HepG2 (cell line): ENCODE data around the gene HNRNPF. TPM values are rescaled to one million over a fixed set of nuclear protein-coding genes. Genes with fewer than 3 reads are reported as not detected.

Source experiments
- ATAC-seq: fragments of 200-7000 bp; cut with Tn5 transposase; 3 replicates; pipeline ENCODE4 v1.9.1; 2020; ENCODE audit warnings: mild to moderate bottlenecking, moderate library complexity
- BruUV-seq: library from RNA; stranded (reverse); fragments of 400-500 nt; replicated peaks from 2 replicates; lab custom pipeline; 2021; lab: Mats Ljungman, UMichigan
- CTCF ChIA-PET: fragments of 300-600 bp; formaldehyde crosslinking; extraction: SDS; loops from one replicate; lab custom pipeline; 2021; ENCODE audit warnings: low total read pairs, inconsistent platforms, low intra/inter-chr PET ratio; lab: Yijun Ruan, JAX
- POLR2A ChIA-PET: fragments of 350-600 bp; sonication (Branson Sonifier 250); formaldehyde crosslinking; loops from one replicate; lab custom pipeline; 2020; ENCODE audit warnings: antibody characterized with exemption, inconsistent platforms; lab: Yijun Ruan, JAX
- DNase-seq: peaks from one replicate; pipeline ENCODE4 v3.0.0-alpha.2; 2015; ENCODE audit warnings: low spot score
- FAIRE-seq: peaks from 3 replicates; lab custom pipeline; 2011; peaks lifted over from hg19 to GRCh38; lab: Jason Lieb, UNC
- H2AFZ ChIP-seq: one replicate; pipeline ENCODE4 v1.6.1; 2011; ENCODE audit warnings: low read length, inconsistent platforms
- H3K27ac ChIP-seq: fragments of 300-600 bp; 3 replicates; pipeline ENCODE4 v1.8.0; 2011; ENCODE audit warnings: mixed run types, mild to moderate bottlenecking, mixed read lengths, low read length, inconsistent platforms; ENCODE audit not compliant: insufficient read depth; ENCODE audit errors: extremely low read length
- H3K27me3 ChIP-seq, 2 experiments: fragments of 200-600 bp in 1 of 2; 2 replicates in 1 of 2; 3 replicates in 1 of 2; pipeline versions ENCODE4 v1.6.0 to v1.8.0; 2011; ENCODE audit warnings: low read length in 2 of 2, mild to moderate bottlenecking in 2 of 2, moderate library complexity in 2 of 2, inconsistent platforms in 1 of 2; ENCODE audit not compliant: insufficient read depth in 2 of 2, control insufficient read depth in 1 of 2
- H3K36me3 ChIP-seq, 2 experiments: fragments of 200-600 bp in 1 of 2; replicated peaks in 1 of 2; 2 replicates in 1 of 2; 3 replicates in 1 of 2; pipeline versions ENCODE4 v1.5.1 to v1.8.0; 2011; ENCODE audit warnings: low read length in 2 of 2, inconsistent platforms in 1 of 2; ENCODE audit not compliant: insufficient read depth in 2 of 2, control insufficient read depth in 1 of 2
- H3K4me1 ChIP-seq: 2 replicates; pipeline ENCODE4 v1.5.1; 2012; ENCODE audit warnings: low read length, inconsistent platforms; ENCODE audit not compliant: insufficient read depth
- H3K4me2 ChIP-seq: 2 replicates; pipeline ENCODE4 v1.6.0; 2011; ENCODE audit warnings: low read depth, low read length, inconsistent platforms
- H3K4me3 ChIP-seq, 3 experiments: fragments of 200-600 bp in 1 of 3; sonication (generic), shearing (Covaris generic) in 1 of 3; replicated peaks in 1 of 3; 2 replicates each; pipeline ENCODE4 v1.5.1; 2011 to 2016; ENCODE audit warnings: low read length in 3 of 3, inconsistent platforms in 2 of 3, low read depth in 2 of 3, mild to moderate bottlenecking in 2 of 3, control low read depth in 1 of 3, mixed read lengths in 1 of 3; ENCODE audit not compliant: insufficient read depth in 1 of 3
- H3K79me2 ChIP-seq: one replicate; pipeline ENCODE4 v1.6.1; 2011; ENCODE audit warnings: low read length, inconsistent platforms; ENCODE audit not compliant: insufficient read depth
- H3K9ac ChIP-seq: 2 replicates; pipeline ENCODE4 v1.6.0; 2011; ENCODE audit warnings: mild to moderate bottlenecking, low read depth, low read length, inconsistent platforms; ENCODE audit not compliant: insufficient read depth
- H3K9me3 ChIP-seq: 2 replicates; pipeline ENCODE4 v1.5.1; 2012; ENCODE audit warnings: mild to moderate bottlenecking, low read length
- H4K20me1 ChIP-seq: 2 replicates; pipeline ENCODE4 v1.6.0; 2011; ENCODE audit warnings: inconsistent platforms, mild to moderate bottlenecking, low read length, moderate library complexity; ENCODE audit not compliant: insufficient read depth
- GATAD2A ChIP-seq: IDR thresholded peaks from 2 replicates; pipeline ENCODE4 v1.6.1; 2016
- HOXA5 ChIP-seq: sonication (generic); formaldehyde crosslinking; IDR thresholded peaks from 2 replicates; pipeline ENCODE4 v1.4.0; 2020; ENCODE audit warnings: missing genetic modification reagents
- POLR2A ChIP-seq, 2 experiments: IDR thresholded peaks; 2 replicates each; pipeline ENCODE4 v1.6.1; 2011; ENCODE audit warnings: low read depth in 2 of 2, low read length in 2 of 2, mild to moderate bottlenecking in 1 of 2, moderate library complexity in 1 of 2; ENCODE audit not compliant: insufficient read depth in 1 of 2
- POLR2AphosphoS5 ChIP-seq: IDR thresholded peaks from 2 replicates; pipeline ENCODE4 v1.6.1; 2012; ENCODE audit warnings: low read depth, low read length
- RORA ChIP-seq: sonication (generic); formaldehyde crosslinking; IDR thresholded peaks from 2 replicates; pipeline ENCODE4 v1.5.0; 2020; ENCODE audit warnings: mild to moderate bottlenecking, missing genetic modification reagents, moderate library complexity
- SIX4 ChIP-seq: sonication (generic); formaldehyde crosslinking; IDR thresholded peaks from 2 replicates; pipeline ENCODE4 v1.4.0; 2020; ENCODE audit warnings: missing genetic modification reagents
- SUZ12 ChIP-seq: fragments of 150-350 bp; IDR thresholded peaks from 2 replicates; pipeline ENCODE4 v1.6.1; 2014; ENCODE audit warnings: low read depth, low read length
- ZBED4 ChIP-seq: sonication (generic); formaldehyde crosslinking; IDR thresholded peaks from 2 replicates; pipeline ENCODE4 v1.4.0; 2020; ENCODE audit warnings: missing genetic modification reagents, borderline replicate concordance
- ZKSCAN8 ChIP-seq: IDR thresholded peaks from 2 replicates; pipeline ENCODE4 v1.6.1; 2016; ENCODE audit warnings: borderline replicate concordance, missing genetic modification reagents, missing compliant biosample characterization
- ZNF121 ChIP-seq: sonication (generic); formaldehyde crosslinking; IDR thresholded peaks from 2 replicates; pipeline ENCODE4 v1.5.0; 2020; ENCODE audit warnings: mild to moderate bottlenecking, missing genetic modification reagents
- ZNF205 ChIP-seq: IDR thresholded peaks from 2 replicates; pipeline ENCODE4 v1.6.1; 2018; ENCODE audit warnings: missing biosample characterization, missing genetic modification reagents
- ZNF207 ChIP-seq: fragments of 450-650 bp; IDR thresholded peaks from 2 replicates; pipeline ENCODE4 v1.6.1; 2016; ENCODE audit warnings: antibody characterized with exemption, borderline replicate concordance
- ZNF3 ChIP-seq: IDR thresholded peaks from 2 replicates; pipeline ENCODE4 v1.7.0; 2017; ENCODE audit warnings: inconsistent platforms
- ZNF362 ChIP-seq: sonication (generic); formaldehyde crosslinking; IDR thresholded peaks from 2 replicates; pipeline ENCODE4 v1.4.0; 2020; ENCODE audit warnings: missing genetic modification reagents, mild to moderate bottlenecking, borderline replicate concordance
- WGBS: methylation state at CpG from one replicate; pipeline ENCODE4 v1.1.6; 2017; ENCODE audit warnings: low lambda C conversion rate; 5-methylcytosine and 5-hydroxymethylcytosine counted together
- in situ Hi-C: cut with HindIII; loops from 2 replicates; pipeline ENCODE4 v1.10.0; 2017; ENCODE audit warnings: low pct_unique_long_range_greater_than_20kb; ENCODE audit not compliant: extremely low pct_ligation_motif_present
- intact Hi-C: fragments of 100-400 bp; cut with micrococcal nuclease; formaldehyde crosslinking; loops from one replicate; pipeline ENCODE4 v1.10.0; 2022; ENCODE audit not compliant: unreplicated experiment
- polyA plus RNA-seq, 8 experiments: library from polyadenylated mRNA; depleted of rRNA in 3 of 8; stranded (reverse) in 7 of 8; unstranded in 1 of 8; fragments of >200 nt; fragmentation: Illumina TruSeq in 4 of 8; extraction: Trizol in 4 of 8; gene quantifications; 2 replicates each; pipeline versions ENCODE4 v1.2.1 to v1.2.3, GENCODE V29; 2011 to 2016; ENCODE audit warnings: low read depth in 4 of 8, missing spikeins in 1 of 8, mixed read lengths in 1 of 8; ENCODE audit not compliant: insufficient read depth in 1 of 8
- total RNA-seq, 5 experiments: library from RNA; depleted of rRNA; stranded (reverse); fragments of >200 nt; fragmentation: Illumina TruSeq; extraction: Trizol; gene quantifications; 2 replicates each; pipeline ENCODE4 v1.2.3, GENCODE V29; 2016; ENCODE audit warnings: low read depth in 1 of 5

The HNRNPF gene
- total and polyA plus RNA-seq, 2 of the 13 experiments (the other 11 are each of a cell fraction or from before 2014, with no cell fraction given), result 166 to 308 TPM

- TF ChIP-seq ZBED4 (no peak), ZKSCAN8 (CRISPR knock-in tag) (no peak), HOXA5 (CRISPR knock-in tag) (no peak), POLR2A (IDR thresholded peaks at IDR 0.05; ENCODE audit: insufficient read depth in 1 of 2, low read depth in 2 of 2, low read length in 2 of 2) (no peak), POLR2AphosphoS5 (no peak), SUZ12 (no peak), SIX4 (CRISPR knock-in tag) (no peak), RORA (no peak)
Observed at GRCh38 chr10:43444323-43444722, 35.3 kb upstream of the HNRNPF start (continued).

GRCh38 chr10:43440463-43441134, 31.6 kb upstream of the HNRNPF start:
- Histone ChIP-seq H3K9ac (0 out of 2 replicates have a peak overlapping the region, but pooled peaks have one; percentile 29), H3K4me1 (peaks cover 34% of the 10 kb centered on the region), H3K27me3 (no peaks in the 10 kb centered on the region; a peak in 1 of 5 replicates), H3K79me2 (peaks cover 13% of the 10 kb centered on the region), H3K36me3 (no peaks in the 10 kb centered on the region), H3K4me3 (no peak overlapping the region), H4K20me1 (no peaks in the 10 kb centered on the region), H2AFZ (no peak overlapping the region), H3K4me2 (no peak overlapping the region), H3K9me3 (no peaks in the 10 kb centered on the region), H3K27ac (peak overlapping the region; percentile 35)
- no TSS peak for BruUV-seq
- in situ Hi-C loops, result no loop called here
- POLR2A ChIA-PET, result interaction anchor here (1.0 kb wide), 2 partner anchors 44 to 45 kb away, joined by 3 read pairs; no protein-coding TSS in a partner anchor
- ATAC-seq (no peak), FAIRE-seq (no peak), DNase-seq (no peak)
- intact Hi-C loops, result no loop called here
- 86% methylated on average over 5 of the region's 5 CpGs for WGBS
- CTCF ChIA-PET, result no interaction called here
- TF ChIP-seq ZNF362 (CRISPR knock-in tag), result 0 out of 2 replicates have a peak, but pooled peaks have one; percentile 56
- peak; percentile 99 for TF ChIP-seq ZNF205
- TF ChIP-seq ZNF121 (CRISPR knock-in tag), result peak; percentile 91
- TF ChIP-seq ZNF207, result no peak
- peak; percentile 67; the same call in 1 of the 2 replicates for TF ChIP-seq ZNF3 (CRISPR knock-in tag)
- TF ChIP-seq GATAD2A, result 0 out of 2 replicates have a peak, but pooled peaks have one; percentile 12
